Hepatocyte (in vitro differentiated cells): ENCODE data around the gene SLC25A14.

Source experiments
- CTCF ChIP-seq: fragments of 200-600 bp; sonication (generic); IDR thresholded peaks from 2 replicates; pipeline ENCODE4 v1.5.1; 2016; ENCODE audit warnings: antibody characterized with exemption, mild to moderate bottlenecking; ENCODE audit not compliant: poor library complexity
- EZH2 ChIP-seq: fragments of 200-600 bp; sonication (generic); IDR thresholded peaks from 2 replicates; pipeline ENCODE4 v1.6.1; 2016; ENCODE audit warnings: antibody characterized with exemption, mild to moderate bottlenecking, borderline replicate concordance

GRCh38 chrX:130301977-130302376 is 37.7 kb upstream of the SLC25A14 start:
- TF ChIP-seq EZH2 = no peak
- TF ChIP-seq CTCF = no peak
